ENCODE data around the gene PDCL3. TPM values are rescaled to one million over a fixed set of nuclear protein-coding genes. Genes with fewer than 3 reads are reported as not detected.

PDCL3 gene
- total RNA-seq (2022; extraction: Qiagen RNA extraction; ENCODE audit: low read depth): 36.4 to 49.1 TPM (median 38.6 TPM) in 5 replicates

DNA sequence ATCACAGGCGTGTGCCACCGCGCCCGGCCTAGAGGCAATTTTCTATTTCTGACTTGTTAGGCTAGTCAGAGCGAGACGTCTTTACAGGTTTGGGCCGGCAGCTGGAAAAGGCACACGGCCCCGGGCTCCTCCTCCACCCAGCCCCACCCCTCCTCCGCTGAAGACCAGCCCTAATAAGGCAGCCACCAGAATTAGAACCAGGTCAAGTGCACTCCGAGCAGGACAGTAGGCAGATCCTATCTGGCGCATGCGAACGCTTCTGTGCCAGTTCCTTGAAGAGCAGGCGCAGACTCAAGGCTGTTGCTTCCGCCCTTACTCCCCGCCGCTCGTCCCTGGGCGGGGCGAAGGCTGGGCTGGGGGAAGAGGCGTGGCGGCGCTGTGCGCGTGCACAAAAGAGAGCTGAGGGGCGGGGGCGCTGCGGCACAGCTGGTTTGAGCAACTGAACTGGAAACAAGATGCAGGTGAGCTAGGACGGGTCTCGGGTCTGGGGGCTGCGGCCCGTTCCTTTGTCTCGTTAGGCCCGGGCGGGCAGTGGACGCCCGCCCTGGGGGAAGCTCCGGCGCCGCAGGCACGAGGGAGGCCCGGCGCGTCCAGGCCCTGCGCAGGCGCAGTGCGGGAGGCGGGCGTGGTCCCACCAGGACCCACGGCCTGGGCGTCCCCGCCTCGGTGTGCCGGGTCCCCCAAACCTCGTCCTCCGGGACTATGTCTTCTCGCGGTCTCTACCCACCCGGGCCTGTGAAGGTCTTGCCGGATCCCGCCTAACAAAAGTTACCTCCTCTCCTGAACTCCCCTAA, at the start of gene PDCL3:
TSS of gene PDCL3 (plus strand) at position 381 of the 794 bp plus-strand sequence. CDS start at position 456, 75 bp downstream.

Other genes with a start within 250 kb of the PDCL3 start
- 3.3 to 5.5 TPM (median 4.8 TPM) in 5 replicates for gene LONRF2, start 240.5 kb upstream of the PDCL3 start, total RNA-seq (2022; extraction: Qiagen RNA extraction; ENCODE audit: low read depth)
- 15.8 to 18.2 TPM (median 17.2 TPM) in 5 replicates for gene CHST10, start 145.3 kb upstream of the PDCL3 start, total RNA-seq (2022; extraction: Qiagen RNA extraction; ENCODE audit: low read depth)
- gene NMS, start 92.5 kb upstream of the PDCL3 start, total RNA-seq (2022; extraction: Qiagen RNA extraction; ENCODE audit: low read depth): not detected in 5 replicates